Stimulated activated CD4-positive, alpha-beta T cell treated with anti-CD3 and anti-CD28 coated beads, Interleukin-12 subunit alpha, Interleukin-12 subunit beta, amount 100 ng/mL, for 48 hours (primary cell): ENCODE measurements around the gene STRC.
"Not testable (repeated sequence)": the region's sequence is repeated elsewhere in the genome, so short reads cannot be mapped to it uniquely, and the experiment has no call there.

Experiments
- DNase-seq, 3 donors: peaks; one replicate each; pipeline ENCODE4 v3.0.0-alpha.2; 2020; ENCODE audit warnings: low read depth in 2 of 3, low spot score in 1 of 3

The STRC gene

GRCh38 chr15:43618700-43619099, at the start of gene STRC:
STRC (minus strand) TSS chr15:43618800; CDS start chr15:43618722, 78 bp downstream.
- not testable (repeated sequence) for DNase-seq

- DNase-seq = not testable (repeated sequence)
Measured at GRCh38 chr15:43666177-43666576, 47.6 kb upstream of the STRC start.

- not testable (repeated sequence) for DNase-seq
Measured at GRCh38 chr15:43663333-43663732, 44.7 kb upstream of the STRC start.

- DNase-seq = not testable (repeated sequence)
Measured at GRCh38 chr15:43662293-43662692, 43.7 kb upstream of the STRC start.

GRCh38 chr15:43659727-43660126, 41.1 kb upstream of the STRC start:
- not testable (repeated sequence) for DNase-seq

- DNase-seq = not testable (repeated sequence)
Measured at GRCh38 chr15:43649430-43649926, 30.9 kb upstream of the STRC start.

GRCh38 chr15:43648649-43649429, 30.2 kb upstream of the STRC start, which contains the start of gene CATSPER2:
CATSPER2 (minus strand) TSS chr15:43648844; CDS start chr15:43648061, 783 bp downstream.
- DNase-seq = no peak

- DNase-seq = not testable (repeated sequence)
Measured at GRCh38 chr15:43638464-43639204, 20.0 kb upstream of the STRC start.

GRCh38 chr15:43626937-43627336, 8.3 kb upstream of the STRC start:
- DNase-seq = not testable (repeated sequence)

- DNase-seq = no peak
Measured at GRCh38 chr15:43625106-43625505, 6.5 kb upstream of the STRC start.

GRCh38 chr15:43622068-43622799, 3.6 kb upstream of the STRC start:
- DNase-seq = not testable (repeated sequence)

GRCh38 chr15:43617750-43618149, 850 bp downstream of the STRC start:
- not testable (repeated sequence) for DNase-seq

- DNase-seq = not testable (repeated sequence)
Measured at GRCh38 chr15:43602233-43602632, 16.4 kb downstream of the STRC start.

- DNase-seq = not testable (repeated sequence)
Measured at GRCh38 chr15:43600200-43600599, 18.4 kb downstream of the STRC start.

GRCh38 chr15:43599131-43599530, 19.5 kb downstream of the STRC start:
- not testable (repeated sequence) for DNase-seq

GRCh38 chr15:43593328-43594190, 25.0 kb downstream of the STRC start, which contains the start of gene CKMT1B:
CKMT1B (plus strand) TSS chr15:43594027; CDS start chr15:43594219, 192 bp downstream.
- not testable (repeated sequence) for DNase-seq

- DNase-seq = not testable (repeated sequence)
Measured at GRCh38 chr15:43592841-43593240, 25.8 kb downstream of the STRC start.

GRCh38 chr15:43589778-43590466, 28.7 kb downstream of the STRC start, which contains the start of gene PPIP5K1:
PPIP5K1 (minus strand) TSS chr15:43590208; CDS start chr15:43584504, 5,704 bp downstream.
- DNase-seq = not testable (repeated sequence)

GRCh38 chr15:43574607-43575006, 44.0 kb downstream of the STRC start:
- not testable (repeated sequence) for DNase-seq
